ENCODE results near the gene ALG12.
"Not testable (repeated sequence)": the region's sequence is repeated elsewhere in the genome, so short reads cannot be mapped to it uniquely, and the experiment has no call there.

ALG12 gene

DNA sequence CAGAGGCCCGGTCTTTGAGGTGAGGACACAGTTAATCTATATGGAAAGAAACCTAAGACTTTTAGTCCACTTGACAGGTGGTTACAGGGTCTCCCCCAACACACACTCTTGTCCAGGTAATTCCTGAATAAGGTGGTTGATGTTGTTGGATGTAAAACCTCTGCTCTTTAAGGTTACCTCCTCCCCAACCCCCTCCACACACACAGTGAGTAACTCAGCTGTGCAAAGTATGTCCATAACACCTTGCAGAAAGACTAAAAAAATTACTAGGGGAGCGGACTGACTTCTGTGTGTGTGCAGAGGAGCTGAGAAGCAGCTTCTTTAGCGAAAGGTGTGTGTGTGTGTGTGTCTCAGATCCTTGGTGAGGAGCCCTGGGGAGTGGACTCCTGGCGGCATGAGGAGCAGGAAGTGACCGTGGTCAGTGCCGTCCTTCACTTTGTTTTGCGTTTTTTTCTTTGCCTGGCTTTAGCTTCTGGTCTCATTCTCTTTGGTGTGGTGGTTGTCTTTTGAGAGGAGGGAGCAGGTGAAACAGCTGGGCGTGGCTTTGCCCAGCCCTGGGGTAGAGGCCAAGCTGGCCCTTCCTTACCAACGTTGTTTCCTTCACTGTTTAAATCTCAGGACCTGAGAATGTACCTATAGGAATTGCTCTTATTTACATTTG, 62.9 kb downstream of the ALG12 start:
- TF ChIP-seq CTCF (IDR thresholded peaks at IDR 0.05; ENCODE audit: insufficient read depth, low read depth, low read length, missing control alignments), result no peak
- peak; percentile 14 for DNase-seq (ENCODE audit: low read depth)
- H3K4me3 ChIP-seq (ENCODE audit: low read depth, low read length), result peak overlapping the region; percentile 65

GRCh38 chr22:49853981-49854831, 64.0 kb downstream of the ALG12 start:
- TF ChIP-seq CTCF (IDR thresholded peaks at IDR 0.05; ENCODE audit: insufficient read depth, low read depth, low read length, missing control alignments), result no peak
- DNase-seq (ENCODE audit: low read depth), result peak; percentile 44
- peak overlapping the region; percentile 65 for H3K4me3 ChIP-seq (ENCODE audit: low read depth, low read length)

DNA sequence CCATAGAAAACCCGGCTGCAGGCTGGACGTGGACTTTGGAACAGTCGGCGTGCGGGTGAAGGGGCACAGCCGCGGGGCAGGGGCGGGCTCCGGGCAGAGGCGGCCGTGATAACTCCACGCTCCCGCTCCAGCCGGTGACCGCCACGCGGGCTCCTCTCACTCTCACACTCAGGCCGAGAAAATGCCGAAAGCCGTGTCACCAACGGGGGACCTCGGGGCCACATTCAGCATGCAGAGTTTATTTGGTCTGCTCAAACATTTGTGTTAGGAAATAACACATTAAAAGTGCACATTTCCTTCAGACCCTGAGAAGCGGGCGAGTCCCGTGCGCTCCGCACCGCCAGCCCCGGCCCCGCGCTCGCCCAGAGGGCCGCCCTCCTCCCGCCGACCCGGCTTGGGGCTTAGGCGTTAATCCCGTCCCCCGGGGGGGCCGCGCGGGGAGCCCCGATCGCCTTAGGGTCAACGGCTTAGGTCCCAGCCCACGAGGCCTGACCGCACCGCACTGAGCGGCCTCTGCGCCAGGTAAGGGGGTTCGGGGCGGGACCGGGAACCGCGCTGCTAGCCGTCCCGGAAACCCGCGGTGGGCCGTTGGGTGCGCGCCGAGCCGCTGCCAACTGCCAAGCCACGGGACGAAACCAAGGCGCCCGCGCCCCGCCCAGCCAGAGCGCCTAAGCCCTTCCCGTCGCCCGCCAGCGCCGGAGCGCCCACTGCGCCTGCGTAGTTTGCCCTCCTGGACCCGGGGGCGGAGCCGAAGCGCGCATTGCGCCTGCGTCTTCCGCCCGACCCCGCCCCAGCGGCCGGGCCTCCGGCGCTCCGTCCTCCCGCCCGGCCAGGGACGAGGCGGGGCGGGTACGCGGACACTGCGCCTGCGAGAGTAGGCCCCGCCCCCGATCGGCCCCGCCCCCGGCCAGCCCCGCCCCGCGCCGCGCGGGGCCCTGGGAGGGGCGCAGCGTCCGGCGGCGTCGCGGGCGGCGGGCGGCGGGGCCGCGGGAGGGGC, 65.0 kb downstream of the ALG12 start, which contains the start of gene ZBED4:
ZBED4 (plus strand) TSS at position 947 of the 997 bp plus-strand sequence. CDS start 29,819 bp downstream, outside the sequence.
- H3K4me3 ChIP-seq (ENCODE audit: low read depth, low read length), result peak within 1 kb of the TSS; percentile 83
- no peak for TF ChIP-seq CTCF (IDR thresholded peaks at IDR 0.05; ENCODE audit: insufficient read depth, low read depth, low read length, missing control alignments)
- peak; percentile 98 for DNase-seq (ENCODE audit: low read depth)

DNA sequence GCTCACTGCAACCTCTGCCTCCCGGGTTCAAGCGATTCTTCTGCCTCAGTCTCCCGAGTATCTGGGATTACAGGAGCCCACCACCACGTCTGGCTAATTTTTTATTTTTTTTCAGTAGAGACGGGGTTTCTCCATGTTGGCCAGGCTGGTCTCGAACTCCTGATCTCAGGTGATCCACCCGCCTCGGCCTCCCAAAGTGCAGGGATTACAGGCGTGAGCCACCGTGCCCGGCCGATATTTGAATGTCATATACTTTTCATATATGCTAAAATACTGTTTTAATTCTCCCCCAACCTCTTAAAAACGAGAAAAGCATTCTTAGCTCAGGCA, 65.7 kb downstream of the ALG12 start:
- DNase-seq (ENCODE audit: low read depth), result not testable (repeated sequence)

DNA sequence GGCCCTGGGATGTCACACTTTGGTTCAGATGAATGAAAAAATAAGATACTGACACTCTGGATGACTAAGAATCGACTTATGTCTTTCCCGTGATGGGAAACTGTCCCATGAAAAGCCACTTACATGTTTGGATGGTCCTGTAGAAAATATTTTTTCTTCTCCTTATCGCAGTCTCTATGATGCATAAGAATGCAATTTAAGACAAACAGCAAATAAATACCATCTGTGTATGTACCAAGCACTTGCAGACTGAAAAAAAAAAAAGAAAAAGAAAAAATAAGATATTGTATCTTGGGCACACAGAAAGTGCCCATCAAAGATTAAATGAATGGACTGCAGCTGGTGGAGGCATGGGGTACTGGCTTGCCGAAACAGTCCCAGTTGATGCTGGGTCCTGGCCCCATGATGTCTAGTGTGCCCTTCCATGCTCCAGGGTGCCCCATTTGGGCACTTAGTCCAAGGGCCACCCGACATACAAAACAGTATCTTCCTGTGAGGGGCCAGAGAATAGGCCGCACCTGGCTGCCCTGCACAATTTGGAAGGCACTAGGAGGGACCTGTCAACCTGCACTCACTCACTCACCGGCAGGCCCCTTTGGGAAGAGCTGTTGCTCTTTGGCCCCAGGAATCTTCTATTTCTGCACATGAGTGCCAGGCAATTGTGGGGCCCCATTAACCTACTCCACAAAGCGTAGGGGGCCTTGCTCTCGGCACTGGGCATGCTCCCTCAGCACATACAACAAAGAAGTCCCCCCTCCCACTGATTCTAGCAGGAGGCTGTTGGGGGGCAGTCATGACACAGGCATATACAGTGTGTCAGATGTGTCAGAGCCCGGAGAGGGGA, 67.1 kb downstream of the ALG12 start:
- H3K4me3 ChIP-seq (ENCODE audit: low read depth, low read length), result no peak overlapping the region
- DNase-seq (ENCODE audit: low read depth), result no peak
- TF ChIP-seq CTCF (IDR thresholded peaks at IDR 0.05; ENCODE audit: insufficient read depth, low read depth, low read length, missing control alignments), result no peak

More for the DNA sequence above, 65.7 kb downstream of the ALG12 start:
- H3K4me3 ChIP-seq (ENCODE audit: low read depth, low read length), result peak overlapping the region; percentile 83
